Upper lobe of left lung (tissue), 4 donors: ENCODE measurements around the gene CLDN12.

Experiments used
- EP300 ChIP-seq, 4 donors: sonication (generic); formaldehyde crosslinking; IDR thresholded peaks; one replicate each; pipeline ENCODE4 v1.5.1; 2017; ENCODE audit warnings: antibody characterized with exemption in 4 of 4, control low read depth in 2 of 4
- POLR2A ChIP-seq, 4 donors: fragments of 450-650 bp; IDR thresholded peaks; one replicate each; pipeline ENCODE4 v1.5.1; 2016 to 2017; ENCODE audit warnings: antibody characterized with exemption in 4 of 4, mild to moderate bottlenecking in 2 of 4
- POLR2AphosphoS5 ChIP-seq, 2 donors: sonication (generic); formaldehyde crosslinking; IDR thresholded peaks; one replicate each; pipeline ENCODE4 v1.5.1; 2017; ENCODE audit warnings: antibody characterized with exemption in 2 of 2
- TF ChIP-seq, protein P1 (sequence below), 6 experiments: fragments of 450-650 bp in 4 of 6; fragments of 200-600 bp in 2 of 6; sonication (generic) in 2 of 6; IDR thresholded peaks; one replicate each; pipeline ENCODE4 v1.5.1; 2016 to 2019; ENCODE audit warnings: antibody characterized with exemption in 6 of 6

DNA sequence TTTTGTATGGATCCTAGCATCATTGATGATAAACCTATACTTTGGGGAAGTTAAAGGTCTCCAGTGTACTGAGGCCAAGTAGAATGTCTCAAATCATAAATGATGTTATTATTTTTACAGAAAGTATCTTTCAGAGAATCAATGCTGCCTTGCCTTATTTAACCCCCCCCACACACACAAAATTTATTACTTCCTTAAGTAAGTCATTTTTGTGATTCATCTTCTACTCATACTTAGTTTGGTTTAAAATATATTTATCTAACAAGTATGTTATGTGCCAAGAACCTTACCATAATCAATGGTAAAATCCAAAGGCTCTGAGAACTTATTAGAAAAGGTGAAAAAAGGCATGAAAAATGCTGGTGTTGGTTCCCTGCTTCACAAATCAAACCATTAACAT, 18.8 kb upstream of the CLDN12 start:
- TF ChIP-seq, protein P1, sequence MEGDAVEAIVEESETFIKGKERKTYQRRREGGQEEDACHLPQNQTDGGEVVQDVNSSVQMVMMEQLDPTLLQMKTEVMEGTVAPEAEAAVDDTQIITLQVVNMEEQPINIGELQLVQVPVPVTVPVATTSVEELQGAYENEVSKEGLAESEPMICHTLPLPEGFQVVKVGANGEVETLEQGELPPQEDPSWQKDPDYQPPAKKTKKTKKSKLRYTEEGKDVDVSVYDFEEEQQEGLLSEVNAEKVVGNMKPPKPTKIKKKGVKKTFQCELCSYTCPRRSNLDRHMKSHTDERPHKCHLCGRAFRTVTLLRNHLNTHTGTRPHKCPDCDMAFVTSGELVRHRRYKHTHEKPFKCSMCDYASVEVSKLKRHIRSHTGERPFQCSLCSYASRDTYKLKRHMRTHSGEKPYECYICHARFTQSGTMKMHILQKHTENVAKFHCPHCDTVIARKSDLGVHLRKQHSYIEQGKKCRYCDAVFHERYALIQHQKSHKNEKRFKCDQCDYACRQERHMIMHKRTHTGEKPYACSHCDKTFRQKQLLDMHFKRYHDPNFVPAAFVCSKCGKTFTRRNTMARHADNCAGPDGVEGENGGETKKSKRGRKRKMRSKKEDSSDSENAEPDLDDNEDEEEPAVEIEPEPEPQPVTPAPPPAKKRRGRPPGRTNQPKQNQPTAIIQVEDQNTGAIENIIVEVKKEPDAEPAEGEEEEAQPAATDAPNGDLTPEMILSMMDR (IDR thresholded peaks at IDR 0.05): no peak
- TF ChIP-seq POLR2A (IDR thresholded peaks at IDR 0.05): no peak
- TF ChIP-seq POLR2AphosphoS5 (IDR thresholded peaks at IDR 0.05): no peak
- no peak for TF ChIP-seq EP300 (IDR thresholded peaks at IDR 0.05)
